Effector CD4-positive, alpha-beta T cell (primary cell): ENCODE results near the gene ALG2.
"Not testable (repeated sequence)": the region's sequence is repeated elsewhere in the genome, so short reads cannot be mapped to it uniquely, and the experiment has no call there.

ENCODE experiments used
- DNase-seq: peaks from one replicate; pipeline ENCODE4 v3.0.0-alpha.2; 2020

The ALG2 gene

GRCh38 chr9:99237356-99237755 lies 15.6 kb upstream of the ALG2 start:
- no peak for DNase-seq

- no peak for DNase-seq
Measured at GRCh38 chr9:99235926-99236634, 14.3 kb upstream of the ALG2 start.

- no peak for DNase-seq
Measured at GRCh38 chr9:99235069-99235468, 13.3 kb upstream of the ALG2 start.

- DNase-seq, result no peak
Measured at GRCh38 chr9:99234618-99235017, 12.9 kb upstream of the ALG2 start.

DNA sequence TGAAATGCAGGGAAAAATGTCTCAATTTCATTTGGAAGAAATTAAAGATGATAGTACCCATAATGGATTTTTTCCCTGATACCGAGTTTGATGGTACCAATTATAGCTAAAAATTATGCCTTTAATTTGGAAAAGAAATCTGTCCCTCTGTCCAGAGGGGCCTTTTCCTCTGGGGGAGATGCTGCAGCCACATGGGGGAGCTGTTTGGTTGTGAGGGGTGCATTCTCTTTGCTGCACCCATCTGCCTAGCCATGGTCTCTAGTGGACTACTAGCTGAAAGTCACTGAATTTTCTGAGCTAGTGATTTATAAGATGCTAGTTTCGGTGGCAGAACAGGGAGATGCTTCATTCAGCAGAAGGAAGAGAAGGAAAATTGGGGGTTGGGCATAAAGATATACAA lies 10.0 kb upstream of the ALG2 start:
- no peak for DNase-seq

GRCh38 chr9:99230206-99230605 lies 8.5 kb upstream of the ALG2 start:
- DNase-seq, result no peak

GRCh38 chr9:99226054-99226453 lies 4.3 kb upstream of the ALG2 start:
- DNase-seq, result no peak

- no peak for DNase-seq
Measured at GRCh38 chr9:99224445-99224844, 2.7 kb upstream of the ALG2 start.

DNA sequence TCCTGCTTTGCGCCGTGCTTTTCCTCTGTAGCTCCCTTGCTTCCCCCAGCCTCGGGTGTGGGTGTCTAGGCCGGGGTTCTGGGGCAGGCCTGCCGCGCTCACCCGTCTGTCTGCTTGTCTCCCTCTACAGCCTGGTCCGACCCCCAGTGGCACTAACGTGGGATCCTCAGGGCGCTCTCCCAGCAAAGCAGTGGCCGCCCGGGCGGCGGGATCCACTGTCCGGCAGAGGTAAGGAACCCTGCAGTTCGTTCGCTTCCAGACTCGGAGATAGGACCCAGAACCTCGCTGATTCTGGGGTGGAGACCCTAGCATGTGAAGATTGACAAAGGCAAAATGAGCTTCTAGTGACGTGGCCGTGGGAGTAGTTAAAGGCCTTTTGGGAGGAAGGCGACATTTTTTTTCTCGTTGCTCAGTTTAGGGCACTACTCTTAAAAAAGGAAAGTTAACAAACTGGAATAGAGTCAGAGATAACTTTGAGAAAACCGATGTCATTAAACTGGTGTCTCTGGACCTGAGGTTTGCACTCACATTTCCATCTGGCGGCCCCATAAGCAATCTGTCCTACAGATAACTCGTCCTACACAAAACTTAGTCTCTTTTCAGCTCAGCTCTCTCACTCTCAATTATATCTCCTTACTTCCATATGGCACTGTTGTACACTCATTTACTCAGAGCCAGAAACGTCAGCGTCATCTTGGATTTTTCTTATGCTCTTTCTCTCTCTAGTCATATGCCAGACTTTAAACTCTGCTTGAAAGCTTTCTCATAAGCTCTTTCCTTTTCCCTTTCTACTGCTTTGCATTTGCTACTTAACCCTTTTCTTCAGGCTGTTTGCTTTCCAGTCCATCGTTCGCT lies 901 bp upstream of the ALG2 start:
- DNase-seq, result no peak

GRCh38 chr9:99221266-99221620 lies 499 bp downstream of the ALG2 start:
- DNase-seq, result no peak

DNA sequence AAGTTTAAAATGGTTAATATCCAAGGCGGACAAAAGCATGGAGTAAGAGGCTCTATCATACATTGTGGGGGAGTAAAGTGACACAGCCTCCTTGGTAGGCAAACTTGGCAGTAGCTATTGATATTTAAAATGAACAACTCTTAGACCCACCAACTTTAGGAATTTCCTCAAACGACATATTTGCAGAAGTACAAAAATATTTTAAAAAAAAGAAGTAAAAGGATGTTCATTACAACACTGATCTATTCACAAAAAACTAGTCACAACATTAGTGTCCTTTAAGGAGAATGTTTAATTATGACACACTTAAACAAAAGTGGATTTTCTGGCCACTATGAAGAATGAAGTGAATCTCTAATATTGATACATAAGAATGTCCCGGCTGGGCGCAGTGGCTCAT lies 1.7 kb downstream of the ALG2 start:
- DNase-seq, result no peak

- no peak for DNase-seq
Measured at GRCh38 chr9:99216073-99216472, 5.7 kb downstream of the ALG2 start.

GRCh38 chr9:99213197-99213596 lies 8.5 kb downstream of the ALG2 start:
- no peak for DNase-seq

GRCh38 chr9:99211746-99212145 lies 10.0 kb downstream of the ALG2 start:
- DNase-seq, result no peak

DNA sequence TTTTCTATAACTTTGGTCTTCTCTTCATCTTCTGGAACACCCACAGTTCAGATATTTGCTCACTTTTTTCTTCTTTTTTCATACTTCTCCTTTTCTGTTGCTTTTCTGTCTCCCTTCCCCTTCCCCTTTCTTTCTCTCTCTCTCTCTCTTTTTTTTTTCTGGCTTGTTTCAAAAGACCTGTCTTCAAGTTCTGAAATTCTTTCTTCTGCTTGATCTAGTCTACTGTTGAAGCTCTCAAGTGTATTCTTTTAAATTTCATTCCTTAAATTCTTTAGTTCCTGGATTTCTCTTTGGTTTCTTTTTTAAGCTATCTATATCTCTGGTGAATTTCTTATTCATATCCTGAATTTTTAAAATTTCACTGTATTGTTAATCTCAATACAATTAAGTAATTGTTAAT lies 11.2 kb downstream of the ALG2 start:
- no peak for DNase-seq

DNA sequence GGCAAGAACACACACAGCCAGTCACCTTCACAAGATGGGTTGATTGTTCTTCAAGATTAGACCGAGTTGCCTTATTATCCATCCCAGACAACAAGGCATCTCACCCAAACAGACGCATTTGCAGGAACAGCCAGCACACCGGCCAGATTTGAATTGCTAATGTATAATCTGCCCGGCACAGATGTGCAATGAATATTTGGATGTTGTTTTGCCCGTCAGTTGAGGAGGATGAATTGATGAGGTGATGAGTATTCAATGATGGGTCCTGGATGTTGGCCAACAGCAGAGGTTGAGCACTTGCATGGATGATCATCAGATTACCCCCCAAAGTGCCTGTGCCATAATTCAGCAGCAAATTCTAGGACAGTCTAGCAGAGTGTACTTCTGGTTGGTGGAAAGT lies 20.1 kb downstream of the ALG2 start:
- no peak for DNase-seq

DNA sequence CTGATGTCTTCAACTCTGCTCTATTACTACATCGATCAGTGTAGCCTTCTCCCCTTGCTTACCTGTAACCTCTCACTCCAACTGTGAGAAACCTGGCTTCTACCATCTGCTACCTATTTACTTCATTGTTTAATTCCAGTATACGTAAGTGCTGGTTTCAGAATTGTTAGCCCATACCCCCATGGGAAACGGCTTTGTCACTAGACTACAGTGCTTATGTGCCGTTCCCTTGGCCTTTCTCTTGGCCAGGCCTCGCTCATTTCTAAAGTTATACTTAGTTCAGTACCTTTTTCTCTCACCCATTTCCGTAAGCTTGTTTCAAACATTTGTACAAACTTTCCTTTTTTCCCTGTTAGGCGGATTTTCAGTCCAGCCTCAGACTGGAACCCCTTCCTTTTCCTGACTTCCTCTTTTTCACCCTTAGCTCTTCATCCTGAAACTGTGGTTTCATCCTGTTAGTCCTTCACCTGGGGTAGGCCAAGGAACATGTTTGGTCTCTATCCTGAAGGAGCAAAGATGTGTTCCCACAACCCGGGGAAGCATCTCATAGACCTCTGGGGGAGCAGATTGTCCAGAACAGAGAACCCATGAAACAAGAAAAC lies 21.7 kb downstream of the ALG2 start:
- no peak for DNase-seq

DNA sequence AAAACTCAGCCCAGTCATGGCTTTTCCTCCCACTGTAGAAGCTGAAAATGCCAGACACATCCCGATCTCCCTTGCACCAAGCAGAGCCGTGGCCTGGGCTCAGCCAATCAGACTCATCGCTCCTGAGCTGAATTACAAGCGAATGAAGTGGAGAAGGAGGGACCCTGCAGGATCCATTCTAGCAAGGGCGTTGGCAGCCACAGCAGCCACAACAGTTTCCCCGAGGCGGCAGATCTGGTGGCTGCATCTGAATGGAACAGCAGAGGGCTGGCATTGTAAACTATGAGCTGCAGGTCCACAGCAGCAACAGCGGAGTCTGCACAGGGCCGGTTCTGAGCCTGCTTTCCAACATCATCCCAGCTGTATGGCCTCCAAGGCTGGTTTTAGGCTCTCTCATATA lies 23.8 kb downstream of the ALG2 start:
- no peak for DNase-seq

DNA sequence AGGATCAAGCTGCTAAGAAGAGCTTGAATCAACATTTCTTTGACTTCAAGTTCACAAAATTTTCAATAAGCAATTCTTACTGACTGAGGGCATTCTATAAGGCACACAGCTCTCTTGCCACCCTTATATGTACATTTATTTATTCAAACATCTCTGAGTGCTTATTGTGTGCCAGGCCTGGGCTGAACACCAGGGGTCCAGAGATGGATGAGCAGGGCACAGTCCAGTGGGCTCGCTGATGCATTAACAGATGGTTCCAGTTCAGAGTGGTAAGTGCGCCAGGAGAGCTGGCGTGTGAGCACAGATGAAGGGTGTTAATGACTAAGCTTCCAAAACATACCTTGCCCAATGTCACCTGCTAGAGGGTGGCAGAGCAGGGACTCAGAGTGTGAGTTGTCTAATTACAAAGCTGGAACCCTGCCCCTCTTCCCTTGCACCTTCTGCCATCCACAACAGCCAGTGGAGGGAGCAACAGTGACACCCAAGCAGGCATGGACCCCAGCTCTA lies 24.6 kb downstream of the ALG2 start:
- DNase-seq, result no peak

DNA sequence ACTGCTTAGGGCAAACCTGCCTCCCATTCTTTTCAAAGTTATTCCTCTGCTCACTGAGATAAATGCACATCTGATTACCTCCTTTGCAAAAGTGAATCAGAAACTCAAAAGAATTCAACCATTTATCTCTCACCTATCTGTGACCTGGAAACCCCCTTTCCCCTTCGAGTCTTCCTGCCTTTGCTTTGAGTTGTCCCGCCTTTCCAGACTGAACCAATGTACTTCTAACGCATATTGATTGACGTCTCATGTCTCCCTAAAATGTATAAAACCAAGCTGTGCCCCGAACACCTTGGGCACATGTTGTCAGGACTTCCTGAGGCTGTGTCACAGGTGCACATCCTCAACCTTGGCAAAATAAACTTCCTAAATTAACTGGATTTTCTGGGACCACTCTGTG lies 25.3 kb downstream of the ALG2 start:
- not testable (repeated sequence) for DNase-seq

- DNase-seq, result no peak
Measured at GRCh38 chr9:99193466-99193821, 28.3 kb downstream of the ALG2 start.

GRCh38 chr9:99192786-99193465 lies 28.8 kb downstream of the ALG2 start:
- no peak for DNase-seq

GRCh38 chr9:99190597-99191283 lies 31.0 kb downstream of the ALG2 start:
- DNase-seq, result no peak
